ENCODE measurements around the gene MYCL. TPM values are rescaled to one million over a fixed set of nuclear protein-coding genes. Genes with fewer than 3 reads are reported as not detected.

MYCL gene
- total RNA-seq, 1 experiment from 2014 or later = 18.4 TPM

- Mint-ChIP-seq H3K27ac (no peak overlapping the region), H3K27me3 (ENCODE audit: low read depth) (peaks cover 17% of the 10 kb centered on the region; the same call in 1 of the 2 replicates), H3K4me3 (no peak overlapping the region), H3K4me1 (peaks cover 15% of the 10 kb centered on the region in 2 experiments), H3K9me3 (no peaks in the 10 kb centered on the region), H3K36me3 (ENCODE audit: insufficient read depth in 1 of 3, low read depth in 3 of 3) (no peaks in the 10 kb centered on the region)
- Histone ChIP-seq H4K5ac (ENCODE audit: insufficient read length, low read depth, low read length) (no peak overlapping the region), H2AK5ac (ENCODE audit: insufficient read length, low read length) (no peak overlapping the region), H4K8ac (replicated peaks; ENCODE audit: insufficient read length, low read depth, low read length) (no peak overlapping the region), H3K79me1 (ENCODE audit: insufficient read depth, low read depth, low read length, poor library complexity, severe bottlenecking) (no peaks in the 10 kb centered on the region), H3K18ac (ENCODE audit: insufficient read length, low read depth, low read length) (no peak overlapping the region), H2AFZ (ENCODE audit: low read length) (no peak overlapping the region), H2BK20ac (ENCODE audit: low read depth, low read length, poor library complexity, severe bottlenecking) (no peak overlapping the region), H3K27ac (ENCODE audit: insufficient read length, low read depth, low read length) (no peak overlapping the region), H3K4ac (ENCODE audit: low read depth, low read length) (no peak overlapping the region), H3K9ac (ENCODE audit: extremely low read depth, insufficient read length, low read length) (no peak overlapping the region), H3K9me3 (ENCODE audit: control insufficient read depth, low read depth, low read length) (no peaks in the 10 kb centered on the region), H3T11ph (ENCODE audit: low read length) (no peak overlapping the region), H3K4me2 (ENCODE audit: insufficient read depth, insufficient read length, low read length) (no peak overlapping the region), H2BK5ac (ENCODE audit: insufficient read length, low read length) (no peak overlapping the region), H3K4me1 (ENCODE audit: insufficient read depth, low read length) (no peaks in the 10 kb centered on the region), H4K20me1 (ENCODE audit: control insufficient read depth, insufficient read depth, insufficient read length) (no peaks in the 10 kb centered on the region), H2BK15ac (ENCODE audit: low read depth, low read length) (no peak overlapping the region), H3K79me2 (ENCODE audit: insufficient read depth, low read length) (no peaks in the 10 kb centered on the region), H4K91ac (ENCODE audit: insufficient read length, low read depth, low read length) (no peak overlapping the region), H3K56ac (ENCODE audit: insufficient read length, low read depth, low read length) (no peak overlapping the region), H3K14ac (ENCODE audit: insufficient read depth, low read length) (no peak overlapping the region), H3K23ac (ENCODE audit: insufficient read length, low read depth, low read length) (no peak overlapping the region), H3K27me3 (ENCODE audit: insufficient read depth, low read length) (no peaks in the 10 kb centered on the region), H3K23me2 (ENCODE audit: insufficient read length, low read depth, low read length, poor library complexity, severe bottlenecking) (no peaks in the 10 kb centered on the region), H2BK120ac (ENCODE audit: low read depth, low read length, poor library complexity, severe bottlenecking) (no peak overlapping the region), H2BK12ac (ENCODE audit: insufficient read length, low read depth, low read length) (no peak overlapping the region)
- DNase-seq = no peak
- no CpG with 5 or more reads among the region's 14 CpGs for WGBS (ENCODE audit: extremely low coverage, insufficient read length, low lambda C conversion rate)
- no peak for TF ChIP-seq CTCF (conservative IDR thresholded peaks at IDR 0.05)
These were observed 42.0 kb upstream of the MYCL start for GRCh38 chr1:39943471-39944290.
